GM12891 (cell line): ENCODE measurements around the gene PRKCA.

Source experiments
- POLR2A ChIP-seq: IDR thresholded peaks from 2 replicates; pipeline ENCODE4 v1.6.1; 2011; ENCODE audit warnings: low read depth, low read length, control low read depth
- POLR2AphosphoS5 ChIP-seq: IDR thresholded peaks from 2 replicates; pipeline ENCODE4 v1.6.1; 2011; ENCODE audit warnings: low read depth, low read length, control low read depth
- SPI1 ChIP-seq: IDR thresholded peaks from 2 replicates; pipeline ENCODE4 v1.6.1; 2011; ENCODE audit warnings: low read depth, low read length, control low read depth

- TF ChIP-seq POLR2AphosphoS5 = no peak
- no peak for TF ChIP-seq POLR2A
- TF ChIP-seq SPI1 = no peak
These were observed 268.2 kb downstream of the PRKCA start for GRCh38 chr17:66570447-66571195.
